ENCODE measurements around the gene NR4A2. TPM values are rescaled to one million over a fixed set of nuclear protein-coding genes. Genes with fewer than 3 reads are reported as not detected.

Gene NR4A2
- polyA plus RNA-seq (2012; ENCODE audit: insufficient read depth, insufficient read length, low read depth), result not detected

- peak; percentile 64 for DNase-seq
- Histone ChIP-seq H3K4me1 (no peaks in the 10 kb centered on the region), H3K36me3 (no peaks in the 10 kb centered on the region), H3K4me3 (ENCODE audit: low read depth, low read length) (peak within 1 kb of the TSS; percentile 66), H3K27me3 (no peaks in the 10 kb centered on the region), H3K9me3 (no peaks in the 10 kb centered on the region)
- no peak for TF ChIP-seq CTCF (IDR thresholded peaks at IDR 0.05; ENCODE audit: low read depth, low read length)
These were observed at the start of gene NR4A2 for GRCh38 chr2:156332534-156333273. NR4A2 (minus strand) TSS chr2:156332721; CDS start chr2:156330186, 2,535 bp downstream.

DNA sequence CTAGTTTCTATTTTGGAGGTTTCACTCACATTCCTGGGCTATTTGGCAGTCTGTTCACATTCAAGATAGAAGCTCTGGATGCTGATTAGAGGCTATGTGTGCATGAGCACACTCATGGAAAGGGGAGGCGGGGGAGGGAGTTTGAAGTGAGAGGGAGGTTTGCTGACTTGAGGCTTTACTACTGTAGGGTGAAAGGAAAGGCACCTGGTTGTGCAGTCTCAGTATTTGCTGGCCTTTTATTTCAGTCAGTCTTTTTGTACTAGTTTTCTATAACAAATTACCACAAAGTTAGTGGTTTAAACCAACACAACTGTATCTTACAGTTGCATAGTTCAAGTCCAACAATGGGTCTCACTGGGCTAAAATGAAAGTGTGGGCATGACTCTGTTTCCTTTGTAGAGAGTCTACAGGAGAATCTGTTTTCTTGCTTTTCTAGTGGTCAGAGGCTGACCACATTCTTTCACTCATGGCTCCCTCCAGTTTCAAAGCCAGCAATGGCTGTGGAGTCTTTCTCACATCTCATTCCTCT is 47.7 kb upstream of the NR4A2 start:
- TF ChIP-seq CTCF (IDR thresholded peaks at IDR 0.05; ENCODE audit: low read depth, low read length), result no peak
- no peaks in the 10 kb centered on the region for H3K27me3 ChIP-seq
- no peak overlapping the region for H3K4me3 ChIP-seq (ENCODE audit: low read depth, low read length)
- H3K9me3 ChIP-seq, result no peaks in the 10 kb centered on the region
- no peaks in the 10 kb centered on the region for H3K36me3 ChIP-seq
- no peaks in the 10 kb centered on the region for H3K4me1 ChIP-seq
- DNase-seq, result no peak

GRCh38 chr2:156379714-156380113 is 47.2 kb upstream of the NR4A2 start:
- no peaks in the 10 kb centered on the region for H3K9me3 ChIP-seq
- no peaks in the 10 kb centered on the region for H3K27me3 ChIP-seq
- no peaks in the 10 kb centered on the region for H3K36me3 ChIP-seq
- no peak overlapping the region for H3K4me3 ChIP-seq (ENCODE audit: low read depth, low read length)
- H3K4me1 ChIP-seq, result no peaks in the 10 kb centered on the region
- no peak for DNase-seq
- no peak for TF ChIP-seq CTCF (IDR thresholded peaks at IDR 0.05; ENCODE audit: low read depth, low read length)

GRCh38 chr2:156379071-156379470 is 46.5 kb upstream of the NR4A2 start:
- no peaks in the 10 kb centered on the region for H3K4me1 ChIP-seq
- no peaks in the 10 kb centered on the region for H3K9me3 ChIP-seq
- no peaks in the 10 kb centered on the region for H3K27me3 ChIP-seq
- no peak for DNase-seq
- TF ChIP-seq CTCF (IDR thresholded peaks at IDR 0.05; ENCODE audit: low read depth, low read length), result no peak
- no peak overlapping the region for H3K4me3 ChIP-seq (ENCODE audit: low read depth, low read length)
- H3K36me3 ChIP-seq, result no peaks in the 10 kb centered on the region

DNA sequence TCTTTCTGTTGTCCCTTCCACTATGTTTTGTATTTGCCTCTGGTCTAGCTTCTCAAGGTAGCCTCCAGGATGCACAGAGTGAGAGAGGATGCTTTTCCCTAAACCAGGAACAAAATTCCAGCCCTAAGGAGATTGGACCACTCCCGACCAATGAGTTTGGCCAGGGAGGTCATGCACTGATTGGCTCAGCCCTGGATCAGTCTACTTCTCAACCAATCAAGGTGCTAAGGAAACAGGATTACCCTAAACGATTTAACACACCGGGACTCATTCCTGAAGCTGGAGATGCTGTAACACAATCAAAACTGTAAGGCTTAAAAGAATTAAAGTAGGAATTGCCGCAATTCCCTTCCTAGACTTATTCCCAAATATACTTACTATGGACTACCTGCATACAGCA is 34.2 kb upstream of the NR4A2 start:
- no peak for DNase-seq
- H3K27me3 ChIP-seq, result no peaks in the 10 kb centered on the region
- H3K4me1 ChIP-seq, result no peaks in the 10 kb centered on the region
- H3K4me3 ChIP-seq (ENCODE audit: low read depth, low read length), result no peak overlapping the region
- no peak for TF ChIP-seq CTCF (IDR thresholded peaks at IDR 0.05; ENCODE audit: low read depth, low read length)
- H3K9me3 ChIP-seq, result no peaks in the 10 kb centered on the region
- no peaks in the 10 kb centered on the region for H3K36me3 ChIP-seq

GRCh38 chr2:156363141-156363540 is 30.6 kb upstream of the NR4A2 start:
- TF ChIP-seq CTCF (IDR thresholded peaks at IDR 0.05; ENCODE audit: low read depth, low read length), result no peak
- Histone ChIP-seq H3K4me1 (no peaks in the 10 kb centered on the region), H3K27me3 (no peaks in the 10 kb centered on the region), H3K4me3 (ENCODE audit: low read depth, low read length) (no peak overlapping the region), H3K36me3 (no peaks in the 10 kb centered on the region), H3K9me3 (no peaks in the 10 kb centered on the region)
- no peak for DNase-seq
